ENCODE results near the gene HRC. TPM values are rescaled to one million over a fixed set of nuclear protein-coding genes. Genes with fewer than 3 reads are reported as not detected.

Gene HRC
- total and polyA plus RNA-seq, 7 experiments from 2014 or later, result not detected

GRCh38 chr19:49142866-49143335, 12.3 kb downstream of the HRC start:
- peak overlapping the region; percentile 41 for H3K4me3 ChIP-seq (ENCODE audit: low read length)
- H3K27me3 ChIP-seq (ENCODE audit: control insufficient read depth in 2 of 2, insufficient read depth in 2 of 2, low read length in 2 of 2), result no peaks in the 10 kb centered on the region
- peak overlapping the region in 2 of 9 donors; percentile 20 to 78 for H3K27ac Mint-ChIP-seq
- CTCF ChIA-PET, result interaction anchor here (1.6 kb wide), 1 partner anchor 45 kb away, joined by 3 read pairs; no protein-coding TSS in a partner anchor
- peaks cover 0 to 7% of the 10 kb centered on the region in 2 donors for H3K4me1 ChIP-seq (ENCODE audit: control insufficient read depth in 2 of 2, insufficient read depth in 2 of 2, low read length in 2 of 2)
- no peaks in the 10 kb centered on the region for H3K9me3 ChIP-seq (ENCODE audit: control insufficient read depth in 2 of 3, low read length in 3 of 3)
- H3K9me3 Mint-ChIP-seq, result peaks cover 0 to 1% (median 0%) of the 10 kb centered on the region in 11 donors
- H3K27me3 Mint-ChIP-seq, result peaks cover 26 to 41% (median 34%) of the 10 kb centered on the region in 5 donors
- H3K36me3 Mint-ChIP-seq, result peaks cover 0 to 2% (median 0%) of the 10 kb centered on the region in 5 donors
- POLR2A ChIA-PET, result interaction anchor here (0.6 to 1.0 kb wide), 2 partner anchors 29 to 734 kb away, joined by 3 read pairs; partner anchors contain the start of genes AKT1S1 and LIN7B
- ATAC-seq (peak; percentile 90), DNase-seq (peak in 5 of 9 donors; percentile 18 to 79 (median 34))
- H3K4me1 Mint-ChIP-seq, result peaks cover 17 to 29% (median 27%) of the 10 kb centered on the region in 7 donors
- intact Hi-C loops (cut with micrococcal nuclease), result loop anchor here (2.0 to 10.0 kb wide), 4 partner anchors 14 to 348 kb away; partner anchors contain the start of genes C19orf73 (in 1 of the 2), PPFIA3 (in 1 of the 2) and SLC17A7 (in 1 of the 2)
- no peaks in the 10 kb centered on the region for H3K36me3 ChIP-seq (ENCODE audit: control insufficient read depth in 2 of 3, insufficient read depth in 3 of 3, low read length in 3 of 3)
- peak overlapping the region; percentile 66 to 94 (median 77) for H3K4me3 Mint-ChIP-seq
- H3K27ac ChIP-seq (ENCODE audit: low read depth, low read length), result no peak overlapping the region

- DNase-seq, result no peak
- peaks cover 17 to 29% (median 27%) of the 10 kb centered on the region in 7 donors for H3K4me1 Mint-ChIP-seq
- intact Hi-C loops (cut with micrococcal nuclease), result loop anchor here (10.0 kb wide), 2 partner anchors 303 to 347 kb away; partner anchors contain the start of gene SLC17A7 (in 1 of the 2)
- peaks cover 10 to 32% (median 27%) of the 10 kb centered on the region in 5 donors for H3K27me3 Mint-ChIP-seq
- no peaks in the 10 kb centered on the region for H3K36me3 ChIP-seq (ENCODE audit: control insufficient read depth in 2 of 3, insufficient read depth in 3 of 3, low read length in 3 of 3)
- H3K27ac Mint-ChIP-seq, result peak overlapping the region in 1 of 9 donors; percentile 41
- ATAC-seq, result no peak
- no peaks in the 10 kb centered on the region for H3K9me3 ChIP-seq (ENCODE audit: control insufficient read depth in 2 of 3, low read length in 3 of 3)
- ChIA-PET CTCF (interaction anchor here (0.7 to 0.8 kb wide), 2 partner anchors 141 to 395 kb away, joined by 3 to 6 read pairs; no protein-coding TSS in a partner anchor), POLR2A (no interaction called here)
- H3K9me3 Mint-ChIP-seq, result peaks cover 0 to 1% (median 0%) of the 10 kb centered on the region in 11 donors
- H3K27ac ChIP-seq (ENCODE audit: low read depth, low read length), result no peak overlapping the region
- H3K36me3 Mint-ChIP-seq, result peaks cover 0 to 4% (median 0%) of the 10 kb centered on the region in 5 donors
- H3K27me3 ChIP-seq (ENCODE audit: control insufficient read depth in 2 of 2, insufficient read depth in 2 of 2, low read length in 2 of 2), result no peaks in the 10 kb centered on the region
- peak overlapping the region in 5 of 10 donors; percentile 0 to 77 (median 37) for H3K4me3 Mint-ChIP-seq
- no peak overlapping the region for H3K4me3 ChIP-seq (ENCODE audit: low read length)
- H3K4me1 ChIP-seq (ENCODE audit: control insufficient read depth in 2 of 2, insufficient read depth in 2 of 2, low read length in 2 of 2), result peaks cover 0 to 7% of the 10 kb centered on the region in 2 donors
Observed at GRCh38 chr19:49141352-49141751, 13.8 kb downstream of the HRC start.

- Mint-ChIP-seq H3K4me1 (peaks cover 17 to 29% (median 26%) of the 10 kb centered on the region in 7 donors), H3K4me3 (peak overlapping the region in 2 of 10 donors; percentile 37 to 39), H3K36me3 (peaks cover 0 to 4% (median 0%) of the 10 kb centered on the region in 5 donors), H3K27me3 (peaks cover 8 to 29% (median 25%) of the 10 kb centered on the region in 5 donors), H3K27ac (no peak overlapping the region), H3K9me3 (peaks cover 0 to 1% (median 0%) of the 10 kb centered on the region in 11 donors)
- peaks cover 0 to 6% of the 10 kb centered on the region in 2 donors for H3K4me1 ChIP-seq (ENCODE audit: control insufficient read depth in 2 of 2, insufficient read depth in 2 of 2, low read length in 2 of 2)
- no peaks in the 10 kb centered on the region for H3K36me3 ChIP-seq (ENCODE audit: control insufficient read depth in 2 of 3, insufficient read depth in 3 of 3, low read length in 3 of 3)
- H3K9me3 ChIP-seq (ENCODE audit: control insufficient read depth in 2 of 3, low read length in 3 of 3), result no peaks in the 10 kb centered on the region
- ChIA-PET POLR2A (interaction anchor here (0.6 kb wide), 1 partner anchor 338 kb away, joined by 5 read pairs; no protein-coding TSS in a partner anchor), CTCF (interaction anchor here (0.6 to 0.8 kb wide), 3 partner anchors 57 to 395 kb away, joined by 3 to 6 read pairs (median 3); no protein-coding TSS in a partner anchor)
- DNase-seq, result no peak
- H3K27ac ChIP-seq (ENCODE audit: low read depth, low read length), result no peak overlapping the region
- intact Hi-C loops (cut with micrococcal nuclease), result loop anchor here (10.0 kb wide), 2 partner anchors 304 to 346 kb away; partner anchors contain the start of gene SLC17A7 (in 1 of the 2)
- no peaks in the 10 kb centered on the region for H3K27me3 ChIP-seq (ENCODE audit: control insufficient read depth in 2 of 2, insufficient read depth in 2 of 2, low read length in 2 of 2)
- no peak overlapping the region for H3K4me3 ChIP-seq (ENCODE audit: low read length)
- ATAC-seq, result no peak
Observed at GRCh38 chr19:49140951-49141350, 14.2 kb downstream of the HRC start.

- no peak overlapping the region for H3K27ac Mint-ChIP-seq
- peaks cover 0 to 9% (median 4%) of the 10 kb centered on the region in 5 donors for H3K27me3 Mint-ChIP-seq
- H3K9me3 Mint-ChIP-seq, result peaks cover 0 to 2% (median 0%) of the 10 kb centered on the region in 11 donors
- no peak for ATAC-seq
- Histone ChIP-seq H3K4me1 (ENCODE audit: control insufficient read depth in 2 of 2, insufficient read depth in 2 of 2, low read length in 2 of 2) (peaks cover 0 to 15% of the 10 kb centered on the region in 2 donors), H3K27me3 (ENCODE audit: control insufficient read depth in 2 of 2, insufficient read depth in 2 of 2, low read length in 2 of 2) (peaks cover 0 to 3% of the 10 kb centered on the region in 2 donors), H3K4me3 (ENCODE audit: low read length) (no peak overlapping the region), H3K27ac (ENCODE audit: low read depth, low read length) (no peak overlapping the region), H3K9me3 (ENCODE audit: control insufficient read depth in 2 of 3, low read length in 3 of 3) (no peaks in the 10 kb centered on the region), H3K36me3 (ENCODE audit: control insufficient read depth in 2 of 3, insufficient read depth in 3 of 3, low read length in 3 of 3) (no peaks in the 10 kb centered on the region)
- peaks cover 0 to 4% (median 0%) of the 10 kb centered on the region in 5 donors for H3K36me3 Mint-ChIP-seq
- DNase-seq, result no peak
- CTCF ChIA-PET, result no interaction called here
- POLR2A ChIA-PET, result interaction anchor here (1.1 kb wide), 1 partner anchor 39 kb away, joined by 7 read pairs; no protein-coding TSS in a partner anchor
- peaks cover 5 to 25% (median 17%) of the 10 kb centered on the region in 7 donors for H3K4me1 Mint-ChIP-seq
- intact Hi-C loops (cut with micrococcal nuclease), result no loop called here
- peak overlapping the region in 1 of 10 donors; percentile 10 for H3K4me3 Mint-ChIP-seq
Observed at GRCh38 chr19:49136771-49137171, 18.4 kb downstream of the HRC start.

GRCh38 chr19:49135686-49136085, 19.5 kb downstream of the HRC start:
- ATAC-seq (no peak), DNase-seq (no peak)
- peaks cover 0 to 19% (median 11%) of the 10 kb centered on the region in 7 donors for H3K4me1 Mint-ChIP-seq
- Histone ChIP-seq H3K27me3 (ENCODE audit: control insufficient read depth in 2 of 2, insufficient read depth in 2 of 2, low read length in 2 of 2) (peaks cover 0 to 3% of the 10 kb centered on the region in 2 donors), H3K4me1 (ENCODE audit: control insufficient read depth in 2 of 2, insufficient read depth in 2 of 2, low read length in 2 of 2) (peaks cover 0 to 15% of the 10 kb centered on the region in 2 donors), H3K36me3 (ENCODE audit: control insufficient read depth in 2 of 3, insufficient read depth in 3 of 3, low read length in 3 of 3) (no peaks in the 10 kb centered on the region), H3K27ac (ENCODE audit: low read depth, low read length) (no peak overlapping the region), H3K4me3 (ENCODE audit: low read length) (no peak overlapping the region), H3K9me3 (ENCODE audit: control insufficient read depth in 2 of 3, low read length in 3 of 3) (no peaks in the 10 kb centered on the region)
- H3K9me3 Mint-ChIP-seq, result peaks cover 0 to 2% (median 0%) of the 10 kb centered on the region in 11 donors
- peaks cover 0 to 4% (median 0%) of the 10 kb centered on the region in 5 donors for H3K36me3 Mint-ChIP-seq
- CTCF ChIA-PET, result interaction anchor here (0.8 kb wide), 1 partner anchor 28 kb away, joined by 4 read pairs; no protein-coding TSS in a partner anchor
- POLR2A ChIA-PET, result interaction anchor here (0.6 to 1.1 kb wide), 3 partner anchors 21 to 294 kb away, joined by 3 to 7 read pairs (median 3); no protein-coding TSS in a partner anchor
- H3K4me3 Mint-ChIP-seq, result peak overlapping the region in 2 of 10 donors; percentile 3 to 56
- H3K27me3 Mint-ChIP-seq, result peaks cover 0 to 4% (median 3%) of the 10 kb centered on the region in 5 donors
- no peak overlapping the region for H3K27ac Mint-ChIP-seq
- intact Hi-C loops (cut with micrococcal nuclease), result no loop called here

- Mint-ChIP-seq H3K27ac (peak overlapping the region in 2 of 9 donors; percentile 24 to 79), H3K9me3 (peaks cover 0 to 2% (median 0%) of the 10 kb centered on the region in 11 donors), H3K4me3 (peak overlapping the region; percentile 64 to 90 (median 76)), H3K36me3 (peaks cover 0 to 4% (median 0%) of the 10 kb centered on the region in 5 donors), H3K4me1 (peaks cover 2 to 21% (median 13%) of the 10 kb centered on the region in 7 donors), H3K27me3 (peaks cover 0 to 4% (median 3%) of the 10 kb centered on the region in 5 donors)
- Histone ChIP-seq H3K9me3 (ENCODE audit: control insufficient read depth in 2 of 3, low read length in 3 of 3) (no peaks in the 10 kb centered on the region), H3K27me3 (ENCODE audit: control insufficient read depth in 2 of 2, insufficient read depth in 2 of 2, low read length in 2 of 2) (peaks cover 0 to 3% of the 10 kb centered on the region in 2 donors), H3K27ac (ENCODE audit: low read depth, low read length) (no peak overlapping the region), H3K36me3 (ENCODE audit: control insufficient read depth in 2 of 3, insufficient read depth in 3 of 3, low read length in 3 of 3) (no peaks in the 10 kb centered on the region), H3K4me1 (ENCODE audit: control insufficient read depth in 2 of 2, insufficient read depth in 2 of 2, low read length in 2 of 2) (peaks cover under 1 to 15% of the 10 kb centered on the region in 2 donors), H3K4me3 (ENCODE audit: low read length) (peak overlapping the region; percentile 35)
- DNase-seq (peak in 7 of 9 donors; percentile 39 to 71 (median 42)), ATAC-seq (peak; percentile 82)
- intact Hi-C loops (cut with micrococcal nuclease), result no loop called here
- CTCF ChIA-PET, result interaction anchor here (0.9 kb wide), 2 partner anchors 20 to 35 kb away, joined by 3 read pairs; partner anchors contain the start of gene LIN7B
- POLR2A ChIA-PET, result interaction anchor here (0.6 to 1.9 kb wide), 3 partner anchors 19 to 133 kb away, joined by 4 to 6 read pairs (median 5); no protein-coding TSS in a partner anchor
Observed at GRCh38 chr19:49133621-49134454, 21.4 kb downstream of the HRC start.

Measured in naive thymus-derived CD4-positive, alpha-beta T cell (primary cell).